ENCODE measurements around the gene RECK. TPM values are rescaled to one million over a fixed set of nuclear protein-coding genes. Genes with fewer than 3 reads are reported as not detected.

RECK gene
- total RNA-seq, 1 experiment from 2014 or later = 10.3 TPM

- WGBS (ENCODE audit: extremely low coverage, insufficient read length, low lambda C conversion rate) = no CpG with 5 or more reads among the region's 5 CpGs
Measured at GRCh38 chr9:36034234-36034633, 2.5 kb upstream of the RECK start.

More at GRCh38 chr9:36034234-36034633, 2.5 kb upstream of the RECK start:
- Histone ChIP-seq H3K27me3 (ENCODE audit: insufficient read depth, low read length) (no peaks in the 10 kb centered on the region), H3K4ac (ENCODE audit: low read depth, low read length) (no peak overlapping the region), H2BK5ac (ENCODE audit: insufficient read length, low read length) (no peak overlapping the region), H4K8ac (replicated peaks; ENCODE audit: insufficient read length, low read depth, low read length) (no peak overlapping the region), H3K79me2 (ENCODE audit: insufficient read depth, low read length) (peaks cover 3% of the 10 kb centered on the region; the same call in 1 of the 2 replicates), H3K18ac (ENCODE audit: insufficient read length, low read depth, low read length) (no peak overlapping the region), H3K23ac (ENCODE audit: insufficient read length, low read depth, low read length) (no peak overlapping the region), H2AFZ (ENCODE audit: low read length) (no peak overlapping the region), H3K23me2 (ENCODE audit: insufficient read length, low read depth, low read length, poor library complexity, severe bottlenecking) (peaks cover 3% of the 10 kb centered on the region), H3K27ac (ENCODE audit: insufficient read length, low read depth, low read length) (no peak overlapping the region), H3K4me2 (ENCODE audit: insufficient read depth, insufficient read length, low read length) (no peak overlapping the region), H2BK12ac (ENCODE audit: insufficient read length, low read depth, low read length) (no peak overlapping the region), H2BK20ac (ENCODE audit: low read depth, low read length, poor library complexity, severe bottlenecking) (no peak overlapping the region), H4K5ac (ENCODE audit: insufficient read length, low read depth, low read length) (no peak overlapping the region), H3K56ac (ENCODE audit: insufficient read length, low read depth, low read length) (no peak overlapping the region), H2BK120ac (ENCODE audit: low read depth, low read length, poor library complexity, severe bottlenecking) (no peak overlapping the region), H3K9me3 (ENCODE audit: control insufficient read depth, low read depth, low read length) (no peaks in the 10 kb centered on the region), H4K91ac (ENCODE audit: insufficient read length, low read depth, low read length) (no peak overlapping the region), H3K4me1 (ENCODE audit: insufficient read depth, low read length) (no peaks in the 10 kb centered on the region), H3K14ac (ENCODE audit: insufficient read depth, low read length) (no peak overlapping the region), H4K20me1 (ENCODE audit: control insufficient read depth, insufficient read depth, insufficient read length) (peaks cover 2% of the 10 kb centered on the region), H3K79me1 (ENCODE audit: insufficient read depth, low read depth, low read length, poor library complexity, severe bottlenecking) (no peaks in the 10 kb centered on the region), H2AK5ac (ENCODE audit: insufficient read length, low read length) (no peak overlapping the region), H3K9ac (ENCODE audit: extremely low read depth, insufficient read length, low read length) (no peak overlapping the region), H3T11ph (ENCODE audit: low read length) (no peak overlapping the region), H2BK15ac (ENCODE audit: low read depth, low read length) (no peak overlapping the region)
- H3K27ac Mint-ChIP-seq = no peak overlapping the region
- peaks cover 12 to 13% of the 10 kb centered on the region in 2 experiments for H3K4me1 Mint-ChIP-seq
- no peak for DNase-seq
- TF ChIP-seq CTCF (conservative IDR thresholded peaks at IDR 0.05) = no peak
- no peaks in the 10 kb centered on the region for H3K36me3 Mint-ChIP-seq (ENCODE audit: insufficient read depth in 1 of 3, low read depth in 3 of 3)
- no peak overlapping the region for H3K4me3 Mint-ChIP-seq
- H3K27me3 Mint-ChIP-seq (ENCODE audit: low read depth) = peaks cover 9% of the 10 kb centered on the region
- no peaks in the 10 kb centered on the region for H3K9me3 Mint-ChIP-seq

All from H9 (cell line).